Nephron (organoid): ENCODE data around the gene KRT33B.
"Not testable (repeated sequence)": the region's sequence is repeated elsewhere in the genome, so short reads cannot be mapped to it uniquely, and the experiment has no call there.

Experiments
- H3K27ac Mint-ChIP-seq, 3 experiments: 2 replicates each; pipeline ENCODE4 v1.8.0; 2020; ENCODE audit warnings: mixed read lengths in 3 of 3, mild to moderate bottlenecking in 2 of 3, moderate library complexity in 1 of 3
- H3K27me3 Mint-ChIP-seq: 2 replicates; pipeline ENCODE4 v1.8.0; 2021; ENCODE audit warnings: low read depth, mild to moderate bottlenecking, moderate library complexity, mixed read lengths
- H3K36me3 Mint-ChIP-seq: 2 replicates; pipeline ENCODE4 v1.8.0; 2020; ENCODE audit warnings: low read depth, mixed read lengths
- H3K4me1 Mint-ChIP-seq: 2 replicates; pipeline ENCODE4 v1.8.0; 2020; ENCODE audit warnings: mixed read lengths
- H3K4me3 Mint-ChIP-seq, 3 experiments: 2 replicates each; pipeline ENCODE4 v1.8.0; 2020; ENCODE audit warnings: mild to moderate bottlenecking in 3 of 3, mixed read lengths in 3 of 3, moderate library complexity in 2 of 3
- H3K9me3 Mint-ChIP-seq: 2 replicates; pipeline ENCODE4 v1.8.0; 2020; ENCODE audit warnings: mixed read lengths
- CTCF ChIP-seq, 3 experiments: fragments of 200-600 bp; sonication (generic); IDR thresholded peaks; one replicate each; pipeline ENCODE4 v1.5.0; 2021; ENCODE audit warnings: antibody characterized with exemption in 3 of 3; ENCODE audit not compliant: unreplicated experiment in 3 of 3

Gene KRT33B

GRCh38 chr17:41383690-41384089, 14.1 kb upstream of the KRT33B start:
- Mint-ChIP-seq H3K36me3 (peaks cover 3% of the 10 kb centered on the region), H3K27ac (no peak overlapping the region), H3K4me1 (no peaks in the 10 kb centered on the region), H3K9me3 (peaks cover 15% of the 10 kb centered on the region), H3K27me3 (peaks cover 7% of the 10 kb centered on the region), H3K4me3 (no peak overlapping the region)
- no peak for TF ChIP-seq CTCF (IDR thresholded peaks at IDR 0.05; ENCODE audit: unreplicated experiment in 3 of 3)

DNA sequence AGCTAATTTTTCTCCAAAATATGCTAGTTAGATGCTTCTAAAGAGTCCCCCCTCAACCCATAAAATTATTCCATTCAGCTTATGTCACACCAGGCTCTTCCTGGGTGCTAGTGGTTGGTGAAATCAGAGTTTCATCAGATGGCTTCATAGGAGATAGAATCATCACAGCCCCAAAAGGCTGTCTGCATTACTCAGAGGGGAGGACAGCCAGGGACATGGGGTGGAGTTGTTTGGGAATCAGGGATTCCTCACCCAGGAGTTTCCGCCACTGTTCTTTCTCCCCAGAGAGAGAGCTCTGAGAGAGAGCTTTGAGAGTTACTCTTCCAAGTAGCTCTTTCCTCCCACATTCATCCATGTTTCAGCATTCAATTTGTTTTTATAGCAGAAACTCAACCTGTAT, 12.8 kb upstream of the KRT33B start:
- peaks cover 13% of the 10 kb centered on the region for H3K27me3 Mint-ChIP-seq
- TF ChIP-seq CTCF (IDR thresholded peaks at IDR 0.05; ENCODE audit: unreplicated experiment in 3 of 3) = no peak

GRCh38 chr17:41381943-41382342, 12.3 kb upstream of the KRT33B start, which contains the start of gene KRT34:
TSS of gene KRT34 (minus strand) at chr17:41382306. CDS start at chr17:41382246, 60 bp downstream.
- H3K36me3 Mint-ChIP-seq, H3K4me3 Mint-ChIP-seq, H3K4me1 Mint-ChIP-seq, H3K27ac Mint-ChIP-seq, H3K9me3 Mint-ChIP-seq: not testable (repeated sequence)
- H3K27me3 Mint-ChIP-seq = peaks cover 13% of the 10 kb centered on the region

More for the DNA sequence above, 12.8 kb upstream of the KRT33B start:
- H3K4me1 Mint-ChIP-seq = peaks cover 5% of the 10 kb centered on the region
- no peak overlapping the region for H3K4me3 Mint-ChIP-seq
- peaks cover 2% of the 10 kb centered on the region for H3K36me3 Mint-ChIP-seq
- H3K27ac Mint-ChIP-seq = no peak overlapping the region
- peaks cover 11% of the 10 kb centered on the region for H3K9me3 Mint-ChIP-seq

DNA sequence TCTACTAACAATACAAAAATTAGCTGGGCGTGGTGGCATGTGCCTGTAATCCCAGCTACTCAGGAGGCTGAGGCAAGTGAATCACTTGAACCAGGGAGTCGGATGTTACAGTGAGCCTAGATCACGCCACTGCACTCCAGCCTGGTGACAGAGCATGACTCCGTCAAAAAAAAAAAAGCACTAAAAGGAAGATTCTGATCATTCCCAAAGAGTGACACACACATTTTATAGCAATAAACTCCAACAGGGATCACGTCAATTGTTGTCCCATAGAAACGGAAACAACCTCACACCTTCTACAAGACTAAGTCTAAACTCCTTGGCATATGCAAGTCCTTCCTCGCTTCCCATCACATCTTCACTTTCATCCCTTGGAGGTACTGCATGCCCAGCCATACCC, 10.5 kb upstream of the KRT33B start:
- H3K27ac Mint-ChIP-seq, H3K9me3 Mint-ChIP-seq, H3K4me1 Mint-ChIP-seq, H3K36me3 Mint-ChIP-seq, H3K4me3 Mint-ChIP-seq: not testable (repeated sequence)
- peaks cover 13% of the 10 kb centered on the region for H3K27me3 Mint-ChIP-seq

DNA sequence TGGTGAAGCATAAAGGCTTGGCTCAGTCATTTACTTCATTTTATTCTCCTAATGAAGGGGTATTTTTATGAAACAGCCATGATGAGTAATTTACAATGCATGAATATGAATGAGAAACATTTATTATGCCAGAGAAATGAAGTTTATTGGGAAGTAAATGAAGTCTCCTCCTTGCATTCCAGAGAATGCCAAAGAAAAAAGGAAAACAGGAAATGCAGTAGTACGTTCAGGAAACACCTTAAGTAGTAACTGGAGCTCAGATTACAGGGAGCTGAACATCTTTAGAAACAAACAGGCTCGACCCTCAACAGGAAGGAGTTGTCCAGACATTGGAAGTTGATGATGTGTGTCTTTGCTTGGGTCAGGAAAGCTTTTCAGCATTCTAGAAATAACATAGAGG, 7.9 kb upstream of the KRT33B start:
- H3K9me3 Mint-ChIP-seq = peaks cover 5% of the 10 kb centered on the region
- no peak for TF ChIP-seq CTCF (IDR thresholded peaks at IDR 0.05; ENCODE audit: unreplicated experiment in 3 of 3)
- H3K27me3 Mint-ChIP-seq = peaks cover 21% of the 10 kb centered on the region
- H3K4me3 Mint-ChIP-seq = no peak overlapping the region
- H3K4me1 Mint-ChIP-seq = peaks cover 5% of the 10 kb centered on the region
- H3K27ac Mint-ChIP-seq = no peak overlapping the region
- no peaks in the 10 kb centered on the region for H3K36me3 Mint-ChIP-seq

- Mint-ChIP-seq H3K36me3 (no peaks in the 10 kb centered on the region), H3K4me1 (no peaks in the 10 kb centered on the region), H3K4me3 (no peak overlapping the region), H3K9me3 (no peaks in the 10 kb centered on the region), H3K27me3 (peaks cover 2% of the 10 kb centered on the region), H3K27ac (no peak overlapping the region)
- no peak for TF ChIP-seq CTCF (IDR thresholded peaks at IDR 0.05; ENCODE audit: unreplicated experiment in 3 of 3)
Measured at GRCh38 chr17:41369023-41369422, 590 bp downstream of the KRT33B start.

- Mint-ChIP-seq H3K27me3 (no peaks in the 10 kb centered on the region), H3K9me3 (no peaks in the 10 kb centered on the region), H3K27ac (no peak overlapping the region), H3K4me1 (no peaks in the 10 kb centered on the region), H3K36me3 (no peaks in the 10 kb centered on the region), H3K4me3 (no peak overlapping the region)
- no peak for TF ChIP-seq CTCF (IDR thresholded peaks at IDR 0.05; ENCODE audit: unreplicated experiment in 3 of 3)
Measured at GRCh38 chr17:41367426-41368075, 2.1 kb downstream of the KRT33B start.
